Neural cell (in vitro differentiated cells): Measurements from ENCODE around the gene KYNU. TPM values are rescaled to one million over a fixed set of nuclear protein-coding genes. Genes with fewer than 3 reads are reported as not detected.

Source experiments
- H2AFZ ChIP-seq: fragments of 200-600, 300-800 bp; sonication (generic), shearing (Covaris generic); 2 replicates; pipeline ENCODE4 v1.6.0; 2014; ENCODE audit warnings: low read depth, mild to moderate bottlenecking, antibody characterized with exemption, low read length, moderate library complexity
- H3F3A ChIP-seq: fragments of 200-600 bp; shearing (Covaris generic); 2 replicates; pipeline ENCODE4 v1.6.1; 2016; ENCODE audit warnings: mild to moderate bottlenecking, moderate library complexity, mixed read lengths, antibody characterized with exemption, low read length; ENCODE audit not compliant: insufficient read depth, poor library complexity, severe bottlenecking
- H3K27ac ChIP-seq: fragments of 200-600, 300-800 bp; sonication (generic), shearing (Covaris generic); 2 replicates; pipeline ENCODE4 v1.5.1; 2014; ENCODE audit warnings: mild to moderate bottlenecking, low read length, moderate library complexity
- H3K27me3 ChIP-seq: fragments of 300-800, 200-600 bp; sonication (generic), shearing (Covaris generic); 2 replicates; pipeline ENCODE4 v1.6.0; 2014; ENCODE audit warnings: mild to moderate bottlenecking, low read depth, low read length, moderate library complexity; ENCODE audit not compliant: insufficient read depth
- H3K36me3 ChIP-seq: fragments of 300-800, 200-600 bp; sonication (generic), shearing (Covaris generic); 2 replicates; pipeline ENCODE4 v1.5.1; 2014; ENCODE audit warnings: mild to moderate bottlenecking, antibody characterized with exemption, low read length, moderate library complexity; ENCODE audit not compliant: insufficient read depth
- H3K4me2 ChIP-seq: fragments of 300-800, 200-600 bp; sonication (generic), shearing (Covaris generic); 2 replicates; pipeline ENCODE4 v1.6.0; 2014; ENCODE audit warnings: mild to moderate bottlenecking, low read length
- H3K4me3 ChIP-seq: fragments of 300-800, 200-600 bp; sonication (generic), shearing (Covaris generic); 2 replicates; pipeline ENCODE4 v1.5.1; 2014; ENCODE audit warnings: mild to moderate bottlenecking, low read length, moderate library complexity
- H3K79me2 ChIP-seq: fragments of 200-600 bp; shearing (Covaris generic); replicated peaks from 2 replicates; pipeline ENCODE4 v1.6.0; 2014; ENCODE audit warnings: mild to moderate bottlenecking, low read length, moderate library complexity; ENCODE audit not compliant: insufficient read depth
- H3K9ac ChIP-seq: fragments of 300-800, 200-600 bp; sonication (generic), shearing (Covaris generic); 2 replicates; pipeline ENCODE4 v1.6.1; 2016; ENCODE audit warnings: mild to moderate bottlenecking, low read length, mixed read lengths
- H3K9me2 ChIP-seq: fragments of 200-600 bp; shearing (Covaris generic); 2 replicates; pipeline ENCODE4 v1.6.1; 2016; ENCODE audit warnings: mild to moderate bottlenecking, low read length, mixed read lengths; ENCODE audit not compliant: insufficient read depth
- H3K9me3 ChIP-seq: fragments of 200-600, 300-800 bp; sonication (generic), shearing (Covaris generic); 2 replicates; pipeline ENCODE4 v1.6.1; 2016; ENCODE audit warnings: mild to moderate bottlenecking, mixed run types, low read length, moderate library complexity, mixed read lengths
- H4K20me1 ChIP-seq: fragments of 200-600 bp; shearing (Covaris generic); 2 replicates; pipeline ENCODE4 v1.6.1; 2016; ENCODE audit warnings: mild to moderate bottlenecking, mixed run types; ENCODE audit not compliant: insufficient read depth
- CTCF ChIP-seq: fragments of 450-650 bp; IDR thresholded peaks from 2 replicates; pipeline ENCODE4 v1.5.1; 2014; ENCODE audit warnings: antibody characterized with exemption, mild to moderate bottlenecking, moderate library complexity; ENCODE audit not compliant: poor library complexity, severe bottlenecking
- EP300 ChIP-seq: fragments of 450-650 bp; conservative IDR thresholded peaks from 2 replicates; pipeline ENCODE4 v1.6.1; 2014; ENCODE audit warnings: antibody characterized with exemption, mild to moderate bottlenecking, moderate library complexity; ENCODE audit not compliant: poor library complexity, severe bottlenecking
- MXI1 ChIP-seq: fragments of 450-650 bp; conservative IDR thresholded peaks from 2 replicates; pipeline ENCODE4 v1.6.1; 2014; ENCODE audit warnings: antibody characterized with exemption, mild to moderate bottlenecking; ENCODE audit not compliant: poor library complexity, severe bottlenecking
- POLR2AphosphoS5 ChIP-seq: IDR thresholded peaks from 2 replicates; pipeline ENCODE4 v1.6.1; 2012
- RAD21 ChIP-seq: fragments of 450-650 bp; conservative IDR thresholded peaks from 2 replicates; pipeline ENCODE4 v1.6.1; 2014; ENCODE audit warnings: antibody characterized with exemption, mild to moderate bottlenecking, moderate library complexity
- REST ChIP-seq: IDR thresholded peaks from 2 replicates; pipeline ENCODE4 v1.6.1; 2012; ENCODE audit warnings: borderline replicate concordance
- TAF1 ChIP-seq: IDR thresholded peaks from 2 replicates; pipeline ENCODE4 v1.6.1; 2012; ENCODE audit warnings: low read depth
- polyA plus RNA-seq: library from polyadenylated mRNA; depleted of rRNA; stranded (reverse); fragments of >200 nt; gene quantifications from 2 replicates; pipeline ENCODE4 v1.2.3, GENCODE V29; 2014

KYNU gene
- polyA plus RNA-seq, 1 donor from 2014 or later, result 0.25 TPM

GRCh38 chr2:142983174-142983573, 105.7 kb downstream of the KYNU start:
- H3K27ac ChIP-seq, result no peak overlapping the region

GRCh38 chr2:142984657-142985056, 107.2 kb downstream of the KYNU start:
- Histone ChIP-seq H3K9me3 (no peaks in the 10 kb centered on the region), H3K4me3 (no peak overlapping the region), H3K27me3 (no peaks in the 10 kb centered on the region)

More at GRCh38 chr2:142983174-142983573, 105.7 kb downstream of the KYNU start:
- H3K4me2 ChIP-seq, result no peak overlapping the region
- H4K20me1 ChIP-seq, result no peaks in the 10 kb centered on the region
- no peak overlapping the region for H3K4me3 ChIP-seq
- H3K9me3 ChIP-seq, result no peaks in the 10 kb centered on the region
- H2AFZ ChIP-seq, result no peak overlapping the region
- no peaks in the 10 kb centered on the region for H3K27me3 ChIP-seq
- no peak overlapping the region for H3K9ac ChIP-seq
- no peaks in the 10 kb centered on the region for H3K9me2 ChIP-seq
- no peak for TF ChIP-seq RAD21
- TF ChIP-seq MXI1, result no peak
- no peaks in the 10 kb centered on the region for H3K79me2 ChIP-seq
- H3F3A ChIP-seq, result no peaks in the 10 kb centered on the region
- no peaks in the 10 kb centered on the region for H3K36me3 ChIP-seq

More at GRCh38 chr2:142984657-142985056, 107.2 kb downstream of the KYNU start:
- Histone ChIP-seq H4K20me1 (no peaks in the 10 kb centered on the region), H3F3A (no peaks in the 10 kb centered on the region), H3K79me2 (no peaks in the 10 kb centered on the region), H2AFZ (no peak overlapping the region), H3K27ac (no peak overlapping the region), H3K9me2 (no peaks in the 10 kb centered on the region), H3K9ac (no peak overlapping the region), H3K36me3 (no peaks in the 10 kb centered on the region), H3K4me2 (no peak overlapping the region)
- TF ChIP-seq EP300 (no peak), POLR2AphosphoS5 (no peak), REST (no peak), CTCF (no peak), TAF1 (no peak)
